MCF 10A (cell line): ENCODE data around the gene DAO. TPM values are rescaled to one million over a fixed set of nuclear protein-coding genes. Genes with fewer than 3 reads are reported as not detected.

Experiments
- BruUV-seq: library from RNA; stranded (reverse); fragments of 400-500 nt; replicated peaks from 2 replicates; lab custom pipeline; 2021; lab: Mats Ljungman, UMichigan
- CTCF ChIA-PET: fragments of 300-600 bp; sonication (Branson Sonifier 250); formaldehyde crosslinking; extraction: SDS; loops from one replicate; lab custom pipeline; 2021; ENCODE audit warnings: antibody characterized with exemption, inconsistent platforms; lab: Yijun Ruan, JAX
- POLR2A ChIA-PET: fragments of 300-600, 350-650 bp; sonication (Branson Sonifier 250); formaldehyde crosslinking; extraction: SDS; loops from one replicate; lab custom pipeline; 2020; ENCODE audit warnings: antibody characterized with exemption, inconsistent platforms; lab: Yijun Ruan, JAX
- DNase-seq: peaks from one replicate; pipeline ENCODE4 v3.0.0-alpha.2; 2018; ENCODE audit not compliant: unreplicated experiment
- H3K27ac Mint-ChIP-seq: one replicate; pipeline ENCODE4 v1.8.0; 2022; ENCODE audit warnings: mild to moderate bottlenecking, low read depth, mixed read lengths; ENCODE audit not compliant: unreplicated experiment
- H3K27me3 Mint-ChIP-seq: one replicate; pipeline ENCODE4 v1.8.0; 2022; ENCODE audit warnings: mixed read lengths; ENCODE audit not compliant: insufficient read depth, unreplicated experiment
- H3K36me3 Mint-ChIP-seq: one replicate; pipeline ENCODE4 v1.8.0; 2022; ENCODE audit warnings: mild to moderate bottlenecking, moderate library complexity, mixed read lengths; ENCODE audit not compliant: insufficient read depth, unreplicated experiment
- H3K4me1 Mint-ChIP-seq: one replicate; pipeline ENCODE4 v1.8.0; 2022; ENCODE audit warnings: mixed read lengths; ENCODE audit not compliant: insufficient read depth, unreplicated experiment
- H3K4me3 Mint-ChIP-seq: one replicate; pipeline ENCODE4 v1.8.0; 2022; ENCODE audit warnings: mild to moderate bottlenecking, moderate library complexity, mixed read lengths; ENCODE audit not compliant: unreplicated experiment
- H3K9me3 Mint-ChIP-seq: one replicate; pipeline ENCODE4 v1.8.0; 2022; ENCODE audit warnings: mixed read lengths; ENCODE audit not compliant: unreplicated experiment
- CTCF ChIP-seq: fragments of 200-600 bp; IDR thresholded peaks from one replicate; pipeline ENCODE4 v1.8.0; 2022; ENCODE audit warnings: antibody characterized with exemption, mild to moderate bottlenecking; ENCODE audit not compliant: unreplicated experiment
- intact Hi-C: fragments of 100-400 bp; cut with micrococcal nuclease; formaldehyde crosslinking; loops from 2 replicates; pipeline ENCODE4 v1.14.1; 2022
- total RNA-seq: library from RNA; stranded (reverse); gene quantifications from 2 replicates; pipeline ENCODE4 v1.2.3, GENCODE V29; 2022

DAO gene
- total RNA-seq, 1 experiment from 2014 or later = not detected

DNA sequence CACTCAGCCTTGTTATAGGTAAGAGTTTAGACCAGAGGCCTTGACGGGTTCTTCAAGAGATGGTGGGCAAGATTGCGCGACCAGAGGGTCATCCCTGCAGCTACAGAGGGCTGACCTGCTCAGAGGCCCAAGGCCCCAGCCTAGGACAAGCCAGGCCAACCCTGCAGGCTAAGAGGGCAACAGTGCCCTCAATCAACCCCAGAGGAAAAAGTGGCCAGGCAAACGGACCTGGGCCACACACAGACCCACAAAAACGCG, 23.8 kb upstream of the DAO start:
- H3K4me3 Mint-ChIP-seq = peak overlapping the region; percentile 91
- no peaks in the 10 kb centered on the region for H3K9me3 Mint-ChIP-seq
- no TSS peak for BruUV-seq
- H3K4me1 Mint-ChIP-seq = peaks cover 33% of the 10 kb centered on the region
- no peak for DNase-seq
- peaks cover 29% of the 10 kb centered on the region for H3K36me3 Mint-ChIP-seq
- no peak for TF ChIP-seq CTCF
- H3K27me3 Mint-ChIP-seq = no peaks in the 10 kb centered on the region
- ChIA-PET POLR2A (interaction anchor here (2.4 to 4.3 kb wide), 2 partner anchors 41 to 294 kb away, joined by 13 to 26 read pairs; partner anchors contain the start of genes ISCU and SART3), CTCF (interaction anchor here (0.6 kb wide), 1 partner anchor 25 kb away, joined by 3 read pairs; no protein-coding TSS in a partner anchor)
- intact Hi-C loops = loop anchor here (2.0 to 10.0 kb wide), 2 partner anchors 17 to 239 kb away; partner anchors contain the start of genes ALKBH2 and UNG
- peak overlapping the region; percentile 92 for H3K27ac Mint-ChIP-seq

DNA sequence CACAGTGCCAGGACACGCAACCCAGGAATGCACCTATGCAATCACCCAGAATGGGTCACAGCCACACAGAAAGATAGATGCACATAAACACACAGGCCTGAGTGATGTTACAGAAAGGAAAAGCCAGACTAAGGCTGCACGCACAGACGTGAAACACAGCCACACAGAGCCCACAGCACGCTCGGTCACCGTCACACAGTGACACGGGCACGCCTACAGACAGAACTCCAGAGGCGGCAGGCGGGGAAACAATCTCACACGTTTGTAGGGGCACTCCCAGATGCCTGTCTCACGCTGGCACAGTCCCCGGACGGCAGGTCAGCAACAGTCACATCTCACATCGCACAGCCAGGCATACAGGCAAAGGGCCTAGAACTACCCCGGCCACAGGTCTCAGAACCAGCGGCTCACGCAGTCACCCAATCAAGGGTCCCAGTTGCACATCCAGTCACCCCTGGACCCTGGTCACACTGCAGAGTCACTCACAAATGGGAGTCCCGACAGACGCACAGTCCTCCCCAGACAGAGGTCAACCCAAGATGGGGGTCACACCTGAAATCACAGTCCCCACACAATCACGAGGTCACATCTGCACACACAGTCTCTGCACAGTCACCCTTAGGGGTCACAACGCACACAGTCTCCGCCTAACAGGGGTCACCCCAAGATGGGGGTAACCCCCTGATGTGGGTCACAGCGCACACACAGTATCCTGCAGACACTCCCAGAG, 23.3 kb upstream of the DAO start:
- no peak for TF ChIP-seq CTCF
- TSS peak; percentile 27 for BruUV-seq
- Mint-ChIP-seq H3K27me3 (no peaks in the 10 kb centered on the region), H3K36me3 (peaks cover 26% of the 10 kb centered on the region), H3K4me1 (peaks cover 33% of the 10 kb centered on the region), H3K9me3 (no peaks in the 10 kb centered on the region), H3K4me3 (peak overlapping the region; percentile 91), H3K27ac (peak overlapping the region; percentile 92)
- CTCF ChIA-PET = interaction anchor here (0.6 to 1.9 kb wide), 4 partner anchors 35 to 94 kb away, joined by 3 to 8 read pairs (median 4); no protein-coding TSS in a partner anchor
- peak; percentile 69 for DNase-seq
- POLR2A ChIA-PET = interaction anchor here (0.7 to 4.3 kb wide), 12 partner anchors 18 to 295 kb away, joined by 3 to 26 read pairs (median 11); partner anchors contain the start of genes ALKBH2, ISCU, SART3 and USP30
- intact Hi-C loops = loop anchor here (1.0 to 10.0 kb wide), 3 partner anchors 18 to 238 kb away; partner anchors contain the start of genes ALKBH2 and UNG

GRCh38 chr12:108857158-108857407, 22.8 kb upstream of the DAO start:
- POLR2A ChIA-PET = interaction anchor here (0.7 to 4.3 kb wide), 16 partner anchors 9 to 295 kb away, joined by 3 to 26 read pairs (median 6); partner anchors contain the start of genes ALKBH2, ISCU, SART3 and USP30
- H3K4me3 Mint-ChIP-seq = peak overlapping the region; percentile 91
- no peak for DNase-seq
- no peaks in the 10 kb centered on the region for H3K9me3 Mint-ChIP-seq
- peaks cover 21% of the 10 kb centered on the region for H3K36me3 Mint-ChIP-seq
- peak overlapping the region; percentile 92 for H3K27ac Mint-ChIP-seq
- no peak for TF ChIP-seq CTCF
- H3K27me3 Mint-ChIP-seq = no peaks in the 10 kb centered on the region
- intact Hi-C loops = loop anchor here (1.0 to 10.0 kb wide), 3 partner anchors 18 to 238 kb away; partner anchors contain the start of genes ALKBH2 and UNG
- H3K4me1 Mint-ChIP-seq = peaks cover 33% of the 10 kb centered on the region
- CTCF ChIA-PET = interaction anchor here (0.6 to 1.9 kb wide), 4 partner anchors 36 to 94 kb away, joined by 3 to 8 read pairs (median 4); no protein-coding TSS in a partner anchor
- no TSS peak for BruUV-seq
